Measurements from ENCODE around the gene EFCAB10. TPM values are rescaled to one million over a fixed set of nuclear protein-coding genes. Genes with fewer than 3 reads are reported as not detected.
A peak's percentile ranks its signal among the peaks of the same experiment; 100 is the strongest.
"Not testable (repeated sequence)": the region's sequence is repeated elsewhere in the genome, so short reads cannot be mapped to it uniquely, and the experiment has no call there.

Gene EFCAB10
- total RNA-seq, 2 experiments from 2014 or later, result not detected

DNA sequence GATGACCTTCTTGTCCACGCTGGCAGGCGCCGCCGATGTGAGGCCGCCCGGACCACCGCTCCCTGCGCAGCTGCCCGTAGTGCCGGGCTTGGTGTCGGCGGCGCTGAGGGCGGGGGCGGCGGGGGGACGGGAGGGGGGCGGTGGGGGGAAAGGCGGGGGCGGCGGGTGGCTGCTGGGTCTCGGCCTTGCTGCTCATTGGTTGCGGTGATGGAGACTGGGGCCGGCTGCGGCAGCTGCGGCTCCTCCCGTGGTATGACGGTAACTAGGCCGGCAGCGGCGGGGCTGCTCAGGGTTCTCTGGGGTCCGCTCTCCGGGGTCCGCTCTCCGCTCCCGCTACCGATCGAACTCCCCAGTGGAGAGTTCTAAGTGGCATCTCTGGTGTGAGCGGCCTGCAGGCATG lies 1.8 kb upstream of the EFCAB10 start:
- Mint-ChIP-seq H3K36me3 (no peaks in the 10 kb centered on the region), H3K27ac (no peak overlapping the region), H3K4me3 (no peak overlapping the region), H3K4me1 (peaks cover 7% of the 10 kb centered on the region), H3K9me3 (peaks cover 3% of the 10 kb centered on the region), H3K27me3 (peaks cover 21% of the 10 kb centered on the region)
- no peak for DNase-seq

DNA sequence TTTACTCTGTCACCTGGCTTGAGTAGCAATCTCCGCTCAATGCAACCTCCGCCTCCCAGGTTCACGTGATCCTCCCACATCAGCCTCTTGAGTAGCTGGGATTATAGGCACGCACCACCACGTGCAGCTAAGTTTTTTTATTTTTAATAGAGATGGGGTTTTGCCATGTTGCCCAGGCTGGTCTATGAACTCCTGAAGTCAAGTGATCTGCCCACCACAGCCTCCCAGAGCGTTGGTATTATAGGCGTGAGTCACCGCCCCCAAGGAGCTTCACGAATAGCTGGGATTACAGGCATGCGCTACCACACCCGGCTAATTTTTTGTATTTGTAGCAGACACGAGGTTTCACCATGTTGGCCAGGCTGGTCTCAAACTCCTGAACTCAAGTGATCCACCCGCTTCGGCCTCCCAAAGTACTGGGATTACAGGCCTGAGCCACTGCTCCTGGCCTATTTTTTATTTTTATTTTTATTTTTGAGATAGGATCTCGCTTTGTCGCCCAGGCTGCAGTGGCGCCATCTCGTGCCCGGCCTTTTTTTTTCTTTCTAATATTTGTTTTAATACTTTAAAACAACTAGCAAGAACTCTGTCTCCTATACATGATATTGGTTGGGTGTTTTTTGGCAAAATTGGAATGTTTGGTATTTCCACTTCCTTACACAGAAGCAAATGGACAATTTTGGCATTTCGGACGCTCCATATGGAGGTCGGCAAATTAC lies 1.1 kb downstream of the EFCAB10 start:
- Mint-ChIP-seq H3K27ac (no peak overlapping the region), H3K27me3 (peaks cover 21% of the 10 kb centered on the region), H3K4me3 (no peak overlapping the region), H3K4me1 (peaks cover 7% of the 10 kb centered on the region), H3K36me3 (no peaks in the 10 kb centered on the region), H3K9me3 (peaks cover 3% of the 10 kb centered on the region)
- DNase-seq, result no peak

- Mint-ChIP-seq H3K4me3 (no peak overlapping the region), H3K27ac (no peak overlapping the region), H3K9me3 (peaks cover 1% of the 10 kb centered on the region), H3K27me3 (peaks cover 21% of the 10 kb centered on the region), H3K4me1 (peaks cover 7% of the 10 kb centered on the region), H3K36me3 (peaks cover 5% of the 10 kb centered on the region)
- DNase-seq, result no peak
Observed at GRCh38 chr7:105578496-105578895, 2.8 kb downstream of the EFCAB10 start.

DNA sequence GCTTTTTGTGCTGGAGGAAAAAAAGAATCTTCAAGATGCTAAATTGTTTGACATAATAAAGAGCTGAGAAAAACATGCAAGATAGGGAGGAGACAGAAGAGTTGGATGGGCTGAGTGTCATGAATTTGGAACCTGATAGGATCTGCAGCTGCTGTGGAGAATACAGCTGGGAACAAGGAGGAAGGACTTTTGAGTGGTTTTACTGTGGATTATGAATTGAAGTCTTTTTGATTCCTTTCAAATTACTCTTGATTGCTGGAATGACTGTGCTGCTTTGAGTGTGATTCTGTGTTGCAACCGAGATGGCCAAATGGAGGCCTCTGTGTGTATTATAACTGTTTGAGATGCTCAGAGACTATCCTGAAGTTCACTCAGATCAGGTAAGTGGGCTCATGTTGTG lies 4.0 kb downstream of the EFCAB10 start:
- Mint-ChIP-seq H3K4me1 (peaks cover 7% of the 10 kb centered on the region), H3K4me3 (no peak overlapping the region), H3K27me3 (peaks cover 15% of the 10 kb centered on the region), H3K36me3 (peaks cover 5% of the 10 kb centered on the region), H3K27ac (no peak overlapping the region), H3K9me3 (peaks cover 1% of the 10 kb centered on the region)
- no peak for DNase-seq

DNA sequence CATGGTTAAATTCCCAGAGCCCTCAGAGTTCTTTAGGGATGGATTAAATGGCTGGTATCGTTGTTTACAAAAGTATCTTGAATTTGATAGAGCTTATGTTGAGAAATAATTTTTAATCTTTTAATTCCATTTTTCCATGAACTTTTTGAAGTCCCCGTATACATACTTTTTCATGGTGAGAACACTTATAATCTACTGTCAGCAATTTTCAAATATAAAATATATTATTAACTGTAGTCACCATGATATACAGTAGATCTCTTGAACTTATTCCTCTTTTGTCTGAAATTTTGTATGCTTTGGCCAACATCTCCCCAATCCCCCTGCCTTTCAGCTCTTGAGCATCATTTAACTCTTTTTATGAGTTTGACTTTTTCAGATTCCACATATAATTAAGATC lies 9.4 kb downstream of the EFCAB10 start:
- Mint-ChIP-seq H3K27me3 (no peaks in the 10 kb centered on the region), H3K9me3 (peaks cover 1% of the 10 kb centered on the region), H3K4me3 (no peak overlapping the region), H3K4me1 (no peaks in the 10 kb centered on the region), H3K27ac (no peak overlapping the region), H3K36me3 (peaks cover 13% of the 10 kb centered on the region)
- DNase-seq, result no peak

DNA sequence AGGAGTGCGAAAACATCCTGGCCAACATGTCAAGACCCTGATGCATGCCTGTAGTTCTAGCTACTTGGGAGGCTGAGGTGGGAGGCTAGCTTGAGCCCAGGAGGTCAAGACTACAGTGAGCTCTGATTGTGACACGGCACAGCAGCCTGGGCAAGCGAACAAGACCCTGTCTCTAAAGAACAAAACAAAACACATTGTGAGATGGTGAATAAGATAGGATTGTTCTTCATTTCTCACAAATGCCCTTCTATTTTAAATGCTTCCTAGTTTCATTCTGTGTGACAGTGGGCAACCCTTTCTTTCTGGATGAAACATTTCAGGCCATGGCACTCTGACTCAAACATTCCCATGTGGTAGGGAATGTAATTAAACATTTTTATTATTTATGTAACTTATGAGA lies 13.5 kb downstream of the EFCAB10 start:
- Mint-ChIP-seq H3K36me3 (peaks cover 19% of the 10 kb centered on the region), H3K27me3 (no peaks in the 10 kb centered on the region), H3K27ac (peak overlapping the region; percentile 48), H3K4me3 (no peak overlapping the region), H3K9me3 (no peaks in the 10 kb centered on the region), H3K4me1 (no peaks in the 10 kb centered on the region)
- no peak for DNase-seq

- Mint-ChIP-seq H3K4me3 (no peak overlapping the region), H3K27me3 (no peaks in the 10 kb centered on the region), H3K36me3 (peaks cover 25% of the 10 kb centered on the region), H3K27ac (no peak overlapping the region), H3K4me1 (no peaks in the 10 kb centered on the region), H3K9me3 (no peaks in the 10 kb centered on the region)
- DNase-seq, result no peak
Observed at GRCh38 chr7:105567024-105567423, 14.3 kb downstream of the EFCAB10 start.

- H3K27ac Mint-ChIP-seq, result no peak overlapping the region
Observed at GRCh38 chr7:105565190-105565589, 16.1 kb downstream of the EFCAB10 start.

DNA sequence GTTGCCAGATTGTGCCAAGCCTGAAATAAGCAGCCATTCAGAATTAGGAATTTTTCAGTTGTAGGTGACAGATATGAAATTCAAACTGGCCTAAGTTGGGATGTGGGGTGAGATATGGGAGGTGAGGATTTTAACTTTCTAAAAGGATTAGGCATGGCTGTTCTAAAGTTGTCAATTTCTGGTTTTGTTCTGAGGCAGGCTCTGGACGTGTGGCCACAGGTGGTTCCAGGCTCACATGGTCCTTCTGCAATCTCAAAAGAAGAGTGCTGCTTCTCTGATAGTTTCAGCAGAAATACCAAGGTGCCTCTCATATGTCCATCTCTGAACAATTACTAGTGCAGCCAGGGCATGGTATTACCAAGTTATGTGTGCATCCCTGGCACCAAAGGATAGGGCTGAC lies 21.4 kb downstream of the EFCAB10 start:
- no peak for DNase-seq
- Mint-ChIP-seq H3K4me1 (no peaks in the 10 kb centered on the region), H3K4me3 (no peak overlapping the region), H3K27ac (no peak overlapping the region), H3K9me3 (no peaks in the 10 kb centered on the region), H3K36me3 (peaks cover 21% of the 10 kb centered on the region), H3K27me3 (no peaks in the 10 kb centered on the region)

More at GRCh38 chr7:105565190-105565589, 16.1 kb downstream of the EFCAB10 start:
- Mint-ChIP-seq H3K4me3 (no peak overlapping the region), H3K9me3 (no peaks in the 10 kb centered on the region), H3K27me3 (no peaks in the 10 kb centered on the region), H3K36me3 (peaks cover 26% of the 10 kb centered on the region), H3K4me1 (no peaks in the 10 kb centered on the region)
- no peak for DNase-seq

GRCh38 chr7:105538339-105538738 lies 43.0 kb downstream of the EFCAB10 start:
- H3K27ac Mint-ChIP-seq, result no peak overlapping the region
- H3K4me1 Mint-ChIP-seq, result peaks cover 12% of the 10 kb centered on the region
- H3K36me3 Mint-ChIP-seq, result peaks cover 18% of the 10 kb centered on the region
- no peaks in the 10 kb centered on the region for H3K27me3 Mint-ChIP-seq
- no peak for DNase-seq
- no peaks in the 10 kb centered on the region for H3K9me3 Mint-ChIP-seq
- no peak overlapping the region for H3K4me3 Mint-ChIP-seq

- Mint-ChIP-seq H3K27ac (peak overlapping the region; percentile 90), H3K36me3 (peaks cover 9% of the 10 kb centered on the region), H3K27me3 (no peaks in the 10 kb centered on the region), H3K4me1 (peaks cover 17% of the 10 kb centered on the region), H3K4me3 (peak overlapping the region; percentile 83), H3K9me3 (no peaks in the 10 kb centered on the region)
- DNase-seq, result no peak
Observed at GRCh38 chr7:105532709-105533460, 48.4 kb downstream of the EFCAB10 start.

DNA sequence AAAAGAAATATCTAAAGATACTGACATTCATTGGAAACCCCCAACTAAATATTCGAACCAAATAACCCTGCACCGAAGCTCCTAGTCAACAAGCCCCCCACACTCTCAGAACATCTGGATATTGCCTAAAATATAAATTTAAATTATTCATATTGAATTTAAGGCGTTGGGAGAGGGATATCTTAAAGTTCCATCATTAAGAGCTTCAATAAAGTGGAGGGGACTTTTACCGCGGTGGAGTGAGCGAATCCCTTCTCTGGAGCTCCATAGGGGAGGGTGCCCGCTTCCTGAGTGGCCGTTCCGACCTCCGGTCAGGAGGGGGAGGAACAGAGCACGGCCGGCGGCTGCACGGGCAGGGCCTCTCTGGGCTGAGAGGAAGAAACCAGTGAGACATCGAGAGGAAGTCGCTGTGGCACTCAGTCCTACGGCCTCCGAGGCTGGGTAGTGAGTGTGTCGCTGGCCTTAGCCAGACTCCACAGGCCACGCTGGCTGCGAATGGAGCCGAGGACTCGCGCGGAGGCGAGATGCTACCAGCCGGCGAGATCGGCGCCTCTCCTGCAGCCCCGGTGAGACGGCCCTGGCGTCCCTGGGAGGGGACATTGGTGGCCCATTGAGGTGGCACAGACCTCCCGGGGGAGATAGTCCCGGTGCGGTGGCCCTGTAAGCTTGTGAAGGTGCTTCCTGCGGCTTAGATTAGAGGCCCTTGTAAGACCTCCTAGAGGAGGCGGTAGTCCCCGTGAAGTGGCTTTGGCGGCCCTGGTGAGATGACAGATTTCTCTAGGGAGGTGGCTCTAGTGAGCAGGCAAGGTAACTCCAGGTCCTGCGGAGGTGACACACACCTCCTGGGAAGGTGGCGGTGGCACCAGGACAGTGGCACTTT lies 49.3 kb downstream of the EFCAB10 start, which contains the start of gene RINT1:
Gene RINT1, plus strand, starts transcription at position 410 of the 880 bp plus-strand sequence. Its CDS starts 115 bp downstream, at position 525.
- peak within 1 kb of the TSS; percentile 83 for H3K4me3 Mint-ChIP-seq
- H3K9me3 Mint-ChIP-seq, result no peaks in the 10 kb centered on the region
- peaks cover 17% of the 10 kb centered on the region for H3K4me1 Mint-ChIP-seq
- peak; percentile 91 for DNase-seq
- H3K27me3 Mint-ChIP-seq, result no peaks in the 10 kb centered on the region
- H3K27ac Mint-ChIP-seq, result peak within 1 kb of the TSS; percentile 90
- H3K36me3 Mint-ChIP-seq, result peaks cover 9% of the 10 kb centered on the region

DNA sequence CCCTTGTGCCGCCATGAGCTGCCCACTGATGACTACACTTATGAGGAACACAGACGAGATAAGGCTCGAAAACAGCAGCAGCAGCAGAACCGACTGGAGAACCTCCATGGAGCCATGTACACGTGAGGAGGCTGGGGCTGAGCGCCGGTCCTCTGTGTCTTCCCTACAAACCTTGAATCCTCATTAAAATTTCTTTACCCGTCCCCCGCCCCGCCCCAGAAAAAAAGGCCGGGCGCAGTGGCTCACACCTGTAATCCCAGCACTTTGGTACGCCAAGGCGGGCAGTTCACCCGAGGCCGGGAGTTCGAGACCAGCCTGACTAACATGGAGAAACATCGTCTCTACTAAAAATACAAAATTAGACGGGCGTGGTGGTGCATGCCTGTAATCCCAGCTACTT lies 50.7 kb downstream of the EFCAB10 start:
- no peak for DNase-seq
- Mint-ChIP-seq H3K9me3 (no peaks in the 10 kb centered on the region), H3K4me3 (peak overlapping the region; percentile 36), H3K27ac (no peak overlapping the region), H3K4me1 (peaks cover 17% of the 10 kb centered on the region), H3K36me3 (peaks cover 7% of the 10 kb centered on the region), H3K27me3 (no peaks in the 10 kb centered on the region)

- Mint-ChIP-seq H3K27me3 (no peaks in the 10 kb centered on the region), H3K4me1 (peaks cover 17% of the 10 kb centered on the region), H3K27ac (no peak overlapping the region), H3K9me3 (no peaks in the 10 kb centered on the region), H3K36me3 (peaks cover 7% of the 10 kb centered on the region), H3K4me3 (peak overlapping the region; percentile 36)
- no peak for DNase-seq
Observed at GRCh38 chr7:105530126-105530525, 51.2 kb downstream of the EFCAB10 start.

DNA sequence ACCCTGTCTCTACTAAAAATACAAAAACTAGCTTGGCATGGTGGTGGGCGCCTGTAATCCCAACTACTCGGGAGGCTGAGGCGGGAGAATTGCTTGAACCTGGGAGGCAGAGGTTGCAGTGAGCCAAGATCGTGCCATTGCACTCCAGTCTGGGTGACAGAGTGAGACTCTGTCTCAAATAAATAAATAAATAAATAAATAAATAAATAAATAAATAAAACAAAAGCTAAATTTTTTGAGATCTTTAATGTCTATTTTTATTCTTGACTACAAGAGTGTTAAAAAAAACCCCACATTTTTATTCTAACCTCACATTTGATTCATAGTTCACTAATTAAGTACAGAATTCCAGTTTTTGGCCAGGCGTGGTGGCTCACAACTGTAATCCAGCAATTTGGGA lies 53.6 kb downstream of the EFCAB10 start:
- not testable (repeated sequence) for DNase-seq, H3K9me3 Mint-ChIP-seq, H3K4me1 Mint-ChIP-seq, H3K27me3 Mint-ChIP-seq, H3K27ac Mint-ChIP-seq, H3K36me3 Mint-ChIP-seq, H3K4me3 Mint-ChIP-seq

Measured in activated naive CD8-positive, alpha-beta T cell treated with anti-CD3 and anti-CD28 coated beads for 36 hours (primary cell).